Measurements from ENCODE around the gene ATG101.

GRCh38 chr12:52054833-52055730, 14.7 kb upstream of the ATG101 start:
- TF ChIP-seq CTCF (IDR thresholded peaks at IDR 0.05), result no peak
- no peak for TF ChIP-seq EZH2phosphoT487 (IDR thresholded peaks at IDR 0.05)
- TF ChIP-seq EZH2 (IDR thresholded peaks at IDR 0.05), result no peak

All from neural progenitor cell (in vitro differentiated cells).